Gastroesophageal sphincter (tissue), 4 donors: ENCODE results near the gene AP3S2. TPM values are rescaled to one million over a fixed set of nuclear protein-coding genes. Genes with fewer than 3 reads are reported as not detected.

Experiments
- ATAC-seq: fragments of 150-250 bp; one replicate; pipeline ENCODE4 v1.9.1; 2016; ENCODE audit warnings: mild to moderate bottlenecking, moderate library complexity
- H3K27ac ChIP-seq, 4 donors: fragments of 200-600 bp; sonication (generic) in 3 of 4; 1 replicate in 3 of 4; 2 replicates in 1 of 4; pipeline ENCODE4 v1.5.1; 2016 to 2019
- H3K27me3 ChIP-seq: fragments of 200-600 bp; sonication (generic); one replicate; pipeline ENCODE4 v1.5.1; 2019
- H3K36me3 ChIP-seq, 2 donors: fragments of 200-600 bp; sonication (generic); one replicate each; pipeline ENCODE4 v1.5.1; 2019; ENCODE audit warnings: control low read depth in 1 of 2
- H3K4me1 ChIP-seq, 3 donors: fragments of 200-600 bp; sonication (generic); 1 replicate in 2 of 3; 2 replicates in 1 of 3; pipeline ENCODE4 v1.5.1; 2016 to 2019; ENCODE audit warnings: control low read depth in 2 of 3
- H3K4me3 ChIP-seq, 2 donors: fragments of 200-600 bp; sonication (generic); one replicate each; pipeline ENCODE4 v1.5.1; 2019; ENCODE audit warnings: mild to moderate bottlenecking in 1 of 2, moderate library complexity in 1 of 2
- H3K9me3 ChIP-seq, 3 donors: fragments of 200-600 bp; sonication (generic); one replicate each; pipeline ENCODE4 v1.5.1; 2017 to 2019; ENCODE audit warnings: control low read depth in 2 of 3
- EP300 ChIP-seq: sonication (generic); formaldehyde crosslinking; IDR thresholded peaks from one replicate; pipeline ENCODE4 v1.6.1; 2017; ENCODE audit warnings: antibody characterized with exemption, mild to moderate bottlenecking
- POLR2A ChIP-seq, 2 donors: fragments of 450-650 bp; IDR thresholded peaks; one replicate each; pipeline ENCODE4 v1.6.1; 2017; ENCODE audit warnings: antibody characterized with exemption in 2 of 2, mild to moderate bottlenecking in 2 of 2, moderate library complexity in 1 of 2
- POLR2AphosphoS5 ChIP-seq: sonication (generic); formaldehyde crosslinking; IDR thresholded peaks from one replicate; pipeline ENCODE4 v1.6.1; 2017; ENCODE audit warnings: antibody characterized with exemption
- WGBS, 2 donors: methylation state at CpG; one replicate each; pipeline ENCODE4 v1.1.5; 2018; ENCODE audit warnings: low coverage in 1 of 2; 5-methylcytosine and 5-hydroxymethylcytosine counted together
- total RNA-seq, 4 donors: library from RNA; depleted of rRNA; stranded (reverse); fragments of >200 nt; gene quantifications; one replicate each; pipeline ENCODE4 v1.1.0, GENCODE V29; 2016
- TF ChIP-seq, protein P1 (sequence below), 4 experiments: fragments of 200-600 bp in 2 of 4; fragments of 450-650 bp in 2 of 4; sonication (generic) in 1 of 4; IDR thresholded peaks; one replicate each; pipeline ENCODE4 v1.5.1; 2017 to 2019; ENCODE audit warnings: antibody characterized with exemption in 4 of 4, mild to moderate bottlenecking in 2 of 4, moderate library complexity in 2 of 4

AP3S2 gene
- total RNA-seq, 4 donors from 2014 or later: 38.9 to 60.2 (median 46.2) TPM

DNA sequence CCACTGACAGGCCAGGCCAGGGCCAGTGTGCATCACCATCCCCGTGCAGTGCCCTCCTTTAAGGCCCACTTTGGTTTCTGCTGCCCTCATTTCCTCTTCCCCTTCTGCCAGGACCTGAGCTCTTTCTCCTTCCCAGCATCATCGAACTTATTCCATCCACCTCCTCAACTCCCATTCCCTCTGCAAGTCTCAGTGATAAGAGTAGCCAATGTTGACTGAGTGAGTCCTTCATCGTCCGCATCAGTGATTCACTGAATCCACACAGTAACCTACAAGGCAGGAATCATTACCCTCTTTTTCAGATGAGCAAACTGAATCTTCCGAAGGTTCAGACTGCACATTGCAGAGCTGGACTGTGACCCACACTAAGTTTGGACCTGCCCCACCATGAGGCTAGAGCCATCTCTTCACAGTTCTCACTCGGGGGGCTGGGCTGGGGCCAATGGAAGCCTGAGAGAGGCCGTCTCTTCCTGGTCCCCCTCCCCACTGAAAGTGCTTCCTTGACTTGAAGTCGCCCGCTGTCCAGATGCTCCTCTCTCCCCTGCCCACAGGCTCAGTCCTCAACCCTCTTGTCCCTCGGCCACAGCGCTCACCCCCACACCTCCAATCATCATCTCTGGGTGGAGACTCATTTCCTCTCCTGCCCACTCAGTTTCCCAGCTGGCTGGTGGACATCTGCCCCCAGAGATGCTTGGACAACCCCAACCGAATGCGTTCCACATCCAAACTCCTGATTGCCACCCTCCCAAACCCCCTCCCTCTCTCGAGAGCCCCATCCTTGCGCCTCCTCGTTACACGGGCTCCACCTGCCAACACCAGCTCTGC lies 64.0 kb downstream of the AP3S2 start:
- ATAC-seq: no peak
- TF ChIP-seq, protein P1, sequence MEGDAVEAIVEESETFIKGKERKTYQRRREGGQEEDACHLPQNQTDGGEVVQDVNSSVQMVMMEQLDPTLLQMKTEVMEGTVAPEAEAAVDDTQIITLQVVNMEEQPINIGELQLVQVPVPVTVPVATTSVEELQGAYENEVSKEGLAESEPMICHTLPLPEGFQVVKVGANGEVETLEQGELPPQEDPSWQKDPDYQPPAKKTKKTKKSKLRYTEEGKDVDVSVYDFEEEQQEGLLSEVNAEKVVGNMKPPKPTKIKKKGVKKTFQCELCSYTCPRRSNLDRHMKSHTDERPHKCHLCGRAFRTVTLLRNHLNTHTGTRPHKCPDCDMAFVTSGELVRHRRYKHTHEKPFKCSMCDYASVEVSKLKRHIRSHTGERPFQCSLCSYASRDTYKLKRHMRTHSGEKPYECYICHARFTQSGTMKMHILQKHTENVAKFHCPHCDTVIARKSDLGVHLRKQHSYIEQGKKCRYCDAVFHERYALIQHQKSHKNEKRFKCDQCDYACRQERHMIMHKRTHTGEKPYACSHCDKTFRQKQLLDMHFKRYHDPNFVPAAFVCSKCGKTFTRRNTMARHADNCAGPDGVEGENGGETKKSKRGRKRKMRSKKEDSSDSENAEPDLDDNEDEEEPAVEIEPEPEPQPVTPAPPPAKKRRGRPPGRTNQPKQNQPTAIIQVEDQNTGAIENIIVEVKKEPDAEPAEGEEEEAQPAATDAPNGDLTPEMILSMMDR (IDR thresholded peaks at IDR 0.05): no peak
- no peak for TF ChIP-seq POLR2A (IDR thresholded peaks at IDR 0.05)
- no peak for TF ChIP-seq EP300
- TF ChIP-seq POLR2AphosphoS5: no peak
- H3K27ac ChIP-seq: no peak overlapping the region
- H3K36me3 ChIP-seq: peaks cover 0 to 31% of the 10 kb centered on the region in 2 donors
- H3K27me3 ChIP-seq: no peaks in the 10 kb centered on the region
- no peak overlapping the region for H3K4me3 ChIP-seq
- peaks cover 0 to 24% (median 12%) of the 10 kb centered on the region in 3 donors for H3K4me1 ChIP-seq
- WGBS, 2 donors: 92% methylated on average over 4 to 17 of the region's 17 CpGs
- H3K9me3 ChIP-seq: no peaks in the 10 kb centered on the region

DNA sequence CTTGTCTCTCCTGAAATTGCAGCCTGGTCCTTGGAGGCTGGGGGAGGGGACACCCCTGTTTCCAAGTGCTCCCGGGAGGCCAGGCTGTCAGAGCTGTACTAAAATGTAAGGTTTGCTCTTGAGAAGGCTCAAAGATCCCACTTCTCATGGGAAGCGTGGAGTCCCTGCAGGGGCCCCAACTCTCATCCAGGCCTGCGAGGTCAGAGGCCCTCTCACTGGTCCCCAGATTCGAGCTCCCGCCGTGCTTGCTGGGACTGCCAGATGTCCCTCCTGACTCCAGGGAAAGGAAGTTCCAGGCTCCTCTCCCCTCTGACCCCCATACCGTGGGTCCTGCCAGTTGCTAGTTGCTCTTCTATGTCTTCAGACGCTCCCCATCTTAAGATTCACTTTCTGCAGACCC lies 64.6 kb downstream of the AP3S2 start:
- no peak for ATAC-seq
- H3K9me3 ChIP-seq: no peaks in the 10 kb centered on the region
- peaks cover 0 to 24% of the 10 kb centered on the region in 2 donors for H3K36me3 ChIP-seq
- peak overlapping the region in 1 of 4 donors; percentile 66 for H3K27ac ChIP-seq
- H3K27me3 ChIP-seq: no peaks in the 10 kb centered on the region
- no peak overlapping the region for H3K4me3 ChIP-seq
- 69 to 88% methylated on average over 2 to 6 of the region's 8 CpGs for WGBS, 2 donors
- H3K4me1 ChIP-seq: peaks cover 0 to 24% (median 12%) of the 10 kb centered on the region in 3 donors
- TF ChIP-seq EP300 (no peak), POLR2A (IDR thresholded peaks at IDR 0.05) (no peak), POLR2AphosphoS5 (no peak)
- TF ChIP-seq, protein P1 (IDR thresholded peaks at IDR 0.05): no peak

DNA sequence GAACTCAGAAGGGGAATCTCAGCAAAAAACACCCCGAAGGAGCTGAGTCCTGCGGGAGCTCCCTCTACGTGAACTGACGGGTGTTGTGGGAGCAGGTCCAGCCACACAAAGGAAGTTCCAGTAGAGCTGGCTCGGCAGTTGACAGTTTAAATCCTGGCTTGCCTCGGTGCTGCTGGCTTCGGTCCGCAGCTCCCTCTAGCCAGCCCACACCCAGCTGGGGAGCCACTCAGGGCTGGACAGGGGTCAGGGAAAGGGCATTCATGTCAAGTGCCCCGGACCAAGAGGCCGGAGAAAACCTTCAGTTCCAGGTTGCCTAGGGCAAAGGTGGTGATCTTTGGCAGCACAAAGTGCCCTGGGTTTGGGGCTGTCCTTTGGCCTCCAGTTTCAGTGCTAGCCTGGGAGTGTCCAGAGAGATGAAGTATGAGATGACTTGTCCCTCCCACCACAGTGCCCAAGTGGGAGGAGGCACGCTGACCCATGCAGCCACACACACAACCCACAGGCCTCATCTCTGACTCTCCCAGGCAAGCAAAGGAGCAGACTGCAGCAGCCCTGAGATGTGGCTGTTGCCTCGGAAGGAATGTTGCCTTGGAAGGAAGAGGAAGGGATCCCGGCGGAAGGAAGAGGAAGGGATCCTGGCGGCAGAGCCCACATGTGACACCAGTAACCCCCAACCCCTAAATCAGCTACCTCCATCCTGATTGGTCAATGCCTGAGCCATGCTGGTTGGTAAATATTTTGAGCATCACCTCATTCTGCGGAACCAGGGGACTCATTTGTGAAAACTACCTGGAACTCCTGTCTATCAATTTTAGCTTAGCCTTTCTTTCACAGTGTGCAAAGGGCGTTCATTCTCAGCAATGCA lies 65.3 kb downstream of the AP3S2 start:
- no peaks in the 10 kb centered on the region for H3K27me3 ChIP-seq
- H3K4me3 ChIP-seq: peak overlapping the region in 1 of 2 donors; percentile 5
- peak overlapping the region in 3 of 4 donors; percentile 38 to 66 (median 56) for H3K27ac ChIP-seq
- no peaks in the 10 kb centered on the region for H3K9me3 ChIP-seq
- peaks cover 0 to 24% (median 12%) of the 10 kb centered on the region in 3 donors for H3K4me1 ChIP-seq
- TF ChIP-seq EP300 (no peak), POLR2AphosphoS5 (no peak), POLR2A (IDR thresholded peaks at IDR 0.05) (no peak)
- TF ChIP-seq, protein P1 (IDR thresholded peaks at IDR 0.05): no peak
- peak; percentile 72 for ATAC-seq
- WGBS, 2 donors: 46 to 50% methylated on average over 4 to 10 of the region's 17 CpGs
- H3K36me3 ChIP-seq: peaks cover 0 to 18% of the 10 kb centered on the region in 2 donors

DNA sequence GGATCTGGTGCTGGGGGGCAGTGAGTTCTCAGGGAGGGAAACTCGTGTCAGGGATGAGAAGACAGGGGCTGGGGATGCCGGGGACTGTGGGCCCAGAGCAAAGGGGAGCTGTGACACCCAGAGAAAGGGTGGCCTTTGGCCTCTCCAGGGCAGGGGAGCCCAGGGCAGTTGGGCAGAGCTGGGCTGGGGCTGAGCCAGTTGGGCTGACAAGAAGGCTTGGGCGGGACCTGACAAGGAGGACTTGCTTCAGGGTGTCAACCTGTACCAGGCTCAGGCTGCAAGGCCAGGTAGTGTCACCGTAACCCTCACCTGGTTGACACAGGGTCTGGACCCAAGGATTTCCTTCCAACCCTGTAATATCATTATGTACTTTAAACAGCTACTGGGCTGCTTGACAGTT lies 66.0 kb downstream of the AP3S2 start:
- Histone ChIP-seq H3K9me3 (no peaks in the 10 kb centered on the region), H3K4me3 (no peak overlapping the region), H3K36me3 (peaks cover 0 to 11% of the 10 kb centered on the region in 2 donors), H3K4me1 (peaks cover 0 to 24% (median 12%) of the 10 kb centered on the region in 3 donors), H3K27ac (peak overlapping the region in 3 of 4 donors; percentile 38 to 66 (median 56)), H3K27me3 (peaks cover 3% of the 10 kb centered on the region)
- WGBS, 2 donors: 80 to 100% methylated on average over 1 of the region's 4 CpGs
- TF ChIP-seq POLR2A (IDR thresholded peaks at IDR 0.05): no peak
- TF ChIP-seq, protein P1 (IDR thresholded peaks at IDR 0.05): no peak
- TF ChIP-seq EP300: no peak
- TF ChIP-seq POLR2AphosphoS5: no peak
- ATAC-seq: no peak
